Smooth muscle cell (in vitro differentiated cells): ENCODE measurements around the gene FAM20A. TPM values are rescaled to one million over a fixed set of nuclear protein-coding genes. Genes with fewer than 3 reads are reported as not detected.

Experiments
- DNase-seq: peaks from one replicate; lab custom pipeline; 2025; ENCODE audit not compliant: unreplicated experiment; lab: John Stamatoyannopoulos, UW
- H2AFZ ChIP-seq: fragments of 200-600 bp; sonication (generic); 2 replicates; pipeline ENCODE4 v1.6.0; 2016; ENCODE audit warnings: antibody characterized with exemption, low read depth, mild to moderate bottlenecking
- H3F3A ChIP-seq: fragments of 200-600 bp; sonication (generic); 2 replicates; pipeline ENCODE4 v1.6.0; 2017; ENCODE audit warnings: antibody characterized with exemption, low read depth
- H3K27ac ChIP-seq: fragments of 200-600 bp; sonication (generic); 2 replicates; pipeline ENCODE4 v1.5.1; 2016; ENCODE audit warnings: low read depth, mild to moderate bottlenecking
- H3K27me3 ChIP-seq: fragments of 200-600 bp; sonication (generic); 2 replicates; pipeline ENCODE4 v1.6.1; 2016; ENCODE audit warnings: low read depth, mild to moderate bottlenecking
- H3K36me3 ChIP-seq: fragments of 200-600 bp; sonication (generic); 2 replicates; pipeline ENCODE4 v1.5.1; 2016; ENCODE audit warnings: low read depth
- H3K4me1 ChIP-seq: fragments of 200-600 bp; sonication (generic); 2 replicates; pipeline ENCODE4 v1.5.1; 2016; ENCODE audit warnings: low read depth
- H3K4me2 ChIP-seq: fragments of 200-600 bp; sonication (generic); 2 replicates; pipeline ENCODE4 v1.6.0; 2016; ENCODE audit warnings: mild to moderate bottlenecking
- H3K4me3 ChIP-seq: fragments of 200-600 bp; sonication (generic); 2 replicates; pipeline ENCODE4 v1.5.1; 2016; ENCODE audit warnings: mild to moderate bottlenecking
- H3K79me2 ChIP-seq: fragments of 200-600 bp; sonication (generic); 2 replicates; pipeline ENCODE4 v1.6.0; 2016; ENCODE audit warnings: low read depth, mild to moderate bottlenecking
- H3K9ac ChIP-seq: fragments of 200-600 bp; sonication (generic); 2 replicates; pipeline ENCODE4 v1.6.0; 2016; ENCODE audit warnings: low read depth
- H3K9me3 ChIP-seq: fragments of 200-600 bp; sonication (generic); replicated peaks from 2 replicates; pipeline ENCODE4 v1.5.1; 2016; ENCODE audit warnings: low read depth
- H4K20me1 ChIP-seq: fragments of 200-600 bp; sonication (generic); 2 replicates; pipeline ENCODE4 v1.6.0; 2016; ENCODE audit warnings: low read depth
- WGBS: methylation state at CpG from one replicate; pipeline ENCODE4 v1.1.7; 2016; ENCODE audit warnings: low lambda C conversion rate; 5-methylcytosine and 5-hydroxymethylcytosine counted together
- polyA plus RNA-seq: library from polyadenylated mRNA; unstranded; fragments of >200 nt; fragmentation: Nextera tagmentation; extraction: Ambion mirVana; gene quantifications from 2 replicates; pipeline ENCODE4 v1.2.1, GENCODE V29; 2016
- total RNA-seq: library from RNA; depleted of rRNA; stranded (reverse); fragments of >200 nt; gene quantifications from 2 replicates; pipeline ENCODE4 v1.2.3, GENCODE V29; 2014
- TF ChIP-seq, protein P1 (sequence below): fragments of 200-600 bp; sonication (generic); IDR thresholded peaks from 2 replicates; pipeline ENCODE4 v1.5.1; 2017; ENCODE audit warnings: borderline replicate concordance, mild to moderate bottlenecking, antibody characterized with exemption; ENCODE audit not compliant: insufficient read depth, poor library complexity, severe bottlenecking

Gene FAM20A
- total and polyA plus RNA-seq, 2 experiments from 2014 or later = 4.6 to 10.8 TPM

DNA sequence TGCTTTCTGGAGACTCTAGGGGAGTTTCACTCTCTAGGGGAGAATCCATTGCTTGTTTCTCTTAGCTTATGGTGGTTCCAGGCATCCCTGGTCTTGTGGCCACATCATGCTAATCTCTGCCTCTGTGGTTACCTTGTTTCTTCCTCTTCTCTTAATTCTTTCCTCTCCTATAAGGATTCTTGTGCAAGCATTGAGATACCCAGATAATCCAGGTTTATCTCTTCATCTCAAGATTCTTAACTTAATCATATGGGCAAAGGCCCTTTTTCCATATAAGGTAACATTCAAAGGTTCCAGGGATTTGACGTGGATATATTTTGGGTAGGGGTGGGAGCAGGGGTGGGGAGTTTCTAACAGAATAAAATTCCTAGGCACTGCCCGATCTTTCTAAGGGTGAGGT is 32.6 kb downstream of the FAM20A start:
- TF ChIP-seq, protein P1, sequence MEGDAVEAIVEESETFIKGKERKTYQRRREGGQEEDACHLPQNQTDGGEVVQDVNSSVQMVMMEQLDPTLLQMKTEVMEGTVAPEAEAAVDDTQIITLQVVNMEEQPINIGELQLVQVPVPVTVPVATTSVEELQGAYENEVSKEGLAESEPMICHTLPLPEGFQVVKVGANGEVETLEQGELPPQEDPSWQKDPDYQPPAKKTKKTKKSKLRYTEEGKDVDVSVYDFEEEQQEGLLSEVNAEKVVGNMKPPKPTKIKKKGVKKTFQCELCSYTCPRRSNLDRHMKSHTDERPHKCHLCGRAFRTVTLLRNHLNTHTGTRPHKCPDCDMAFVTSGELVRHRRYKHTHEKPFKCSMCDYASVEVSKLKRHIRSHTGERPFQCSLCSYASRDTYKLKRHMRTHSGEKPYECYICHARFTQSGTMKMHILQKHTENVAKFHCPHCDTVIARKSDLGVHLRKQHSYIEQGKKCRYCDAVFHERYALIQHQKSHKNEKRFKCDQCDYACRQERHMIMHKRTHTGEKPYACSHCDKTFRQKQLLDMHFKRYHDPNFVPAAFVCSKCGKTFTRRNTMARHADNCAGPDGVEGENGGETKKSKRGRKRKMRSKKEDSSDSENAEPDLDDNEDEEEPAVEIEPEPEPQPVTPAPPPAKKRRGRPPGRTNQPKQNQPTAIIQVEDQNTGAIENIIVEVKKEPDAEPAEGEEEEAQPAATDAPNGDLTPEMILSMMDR = no peak
- H3K4me3 ChIP-seq = no peak overlapping the region
- no peak overlapping the region for H3K9ac ChIP-seq
- no peaks in the 10 kb centered on the region for H3K9me3 ChIP-seq
- no peaks in the 10 kb centered on the region for H4K20me1 ChIP-seq
- no peak for DNase-seq
- H3K79me2 ChIP-seq = no peaks in the 10 kb centered on the region
- no peaks in the 10 kb centered on the region for H3K36me3 ChIP-seq
- H3K4me2 ChIP-seq = no peak overlapping the region
- no peaks in the 10 kb centered on the region for H3K4me1 ChIP-seq
- no peaks in the 10 kb centered on the region for H3K27me3 ChIP-seq
- 53% methylated on average over 2 of the region's 2 CpGs for WGBS
- H2AFZ ChIP-seq = no peak overlapping the region
- H3F3A ChIP-seq = peaks cover 3% of the 10 kb centered on the region
- H3K27ac ChIP-seq = no peak overlapping the region

DNA sequence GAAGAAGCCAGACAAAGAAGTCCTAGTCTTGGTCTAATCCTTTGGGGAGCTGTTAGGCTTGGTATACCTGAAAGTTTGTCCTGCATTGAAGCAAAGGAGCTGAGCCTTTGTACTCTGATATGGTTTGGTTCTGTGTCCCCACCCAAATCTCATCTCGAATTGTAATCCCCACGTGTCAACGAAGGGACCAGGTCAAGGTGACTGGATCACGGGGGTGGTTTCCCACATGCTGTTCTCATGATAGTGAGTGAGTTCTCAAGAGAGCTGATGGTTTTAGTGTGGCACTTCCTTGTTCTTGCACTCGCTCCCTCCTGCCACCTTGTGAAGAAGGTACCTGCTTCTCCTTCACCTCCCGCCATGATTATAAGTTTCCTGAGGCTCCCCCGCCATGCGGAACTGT is 33.6 kb downstream of the FAM20A start:
- 94% methylated on average over 8 of the region's 8 CpGs for WGBS
- no peaks in the 10 kb centered on the region for H3K79me2 ChIP-seq
- H3K4me1 ChIP-seq = no peaks in the 10 kb centered on the region
- H3F3A ChIP-seq = peaks cover 3% of the 10 kb centered on the region
- no peaks in the 10 kb centered on the region for H3K9me3 ChIP-seq
- TF ChIP-seq, protein P1 = no peak
- no peak overlapping the region for H3K9ac ChIP-seq
- H3K4me3 ChIP-seq = no peak overlapping the region
- no peaks in the 10 kb centered on the region for H4K20me1 ChIP-seq
- no peaks in the 10 kb centered on the region for H3K36me3 ChIP-seq
- DNase-seq = no peak
- H3K27me3 ChIP-seq = no peaks in the 10 kb centered on the region
- H2AFZ ChIP-seq = no peak overlapping the region
- no peak overlapping the region for H3K4me2 ChIP-seq
- peak overlapping the region; percentile 66 for H3K27ac ChIP-seq

DNA sequence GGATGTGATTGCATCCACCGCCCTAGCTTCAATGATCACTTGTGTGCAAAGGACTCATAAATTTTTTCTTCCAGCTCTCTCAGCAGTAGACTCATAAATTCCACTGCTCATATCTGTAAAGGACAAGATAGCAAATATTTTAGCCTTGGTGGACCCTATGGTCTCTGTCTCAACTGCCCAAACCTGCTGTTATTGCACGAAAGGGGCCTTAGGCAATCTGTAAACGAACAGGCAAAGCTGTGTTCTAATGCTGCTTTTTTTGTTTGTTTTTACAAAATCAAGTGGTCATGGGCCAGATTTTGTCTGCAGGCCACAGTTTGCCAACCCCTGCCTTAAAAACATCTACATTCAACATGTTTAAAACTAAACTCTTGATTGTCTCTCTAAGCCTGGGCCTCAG is 34.1 kb downstream of the FAM20A start:
- peaks cover 3% of the 10 kb centered on the region for H3F3A ChIP-seq
- WGBS = 21% methylated on average over 3 of the region's 3 CpGs
- H3K36me3 ChIP-seq = no peaks in the 10 kb centered on the region
- peak overlapping the region; percentile 66 for H3K27ac ChIP-seq
- no peak for DNase-seq
- peak overlapping the region; percentile 13 for H3K4me2 ChIP-seq
- no peak overlapping the region for H3K9ac ChIP-seq
- no peaks in the 10 kb centered on the region for H3K79me2 ChIP-seq
- no peaks in the 10 kb centered on the region for H3K27me3 ChIP-seq
- TF ChIP-seq, protein P1 = no peak
- no peaks in the 10 kb centered on the region for H3K9me3 ChIP-seq
- H4K20me1 ChIP-seq = no peaks in the 10 kb centered on the region
- no peaks in the 10 kb centered on the region for H3K4me1 ChIP-seq
- H2AFZ ChIP-seq = no peak overlapping the region
- H3K4me3 ChIP-seq = no peak overlapping the region

DNA sequence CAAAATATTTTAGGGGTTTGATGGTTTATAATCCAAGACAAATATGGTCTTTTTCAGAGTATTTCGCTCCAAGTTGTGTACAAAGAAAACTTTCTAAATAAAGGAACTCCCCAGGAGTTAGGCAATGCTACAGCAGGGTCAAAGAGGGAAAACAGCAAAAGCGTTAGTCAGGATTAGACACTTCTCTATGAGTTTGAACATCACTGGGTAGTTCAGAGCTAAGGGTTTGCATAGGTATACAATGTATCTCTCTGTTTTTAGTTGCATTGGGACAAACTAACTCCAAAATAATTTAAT is 34.8 kb downstream of the FAM20A start:
- Histone ChIP-seq H4K20me1 (no peaks in the 10 kb centered on the region), H3K4me3 (no peak overlapping the region), H3K4me1 (no peaks in the 10 kb centered on the region), H3K4me2 (peak overlapping the region; percentile 13), H3F3A (peaks cover 3% of the 10 kb centered on the region), H3K27me3 (no peaks in the 10 kb centered on the region), H3K79me2 (no peaks in the 10 kb centered on the region), H3K9ac (no peak overlapping the region), H3K27ac (peak overlapping the region; percentile 66), H3K36me3 (no peaks in the 10 kb centered on the region), H2AFZ (no peak overlapping the region), H3K9me3 (no peaks in the 10 kb centered on the region)
- DNase-seq = no peak
- TF ChIP-seq, protein P1 = no peak
- 73% methylated on average over 2 of the region's 2 CpGs for WGBS
